Suprapubic skin (tissue), 3 donors: ENCODE data around the gene SASH1.

Experiments used
- CTCF ChIP-seq, 2 donors: fragments of 200-600 bp in 1 of 2; fragments of 450-650 bp in 1 of 2; sonication (generic) in 1 of 2; IDR thresholded peaks; one replicate each; pipeline ENCODE4 v1.5.1; 2016 to 2019; ENCODE audit warnings: antibody characterized with exemption in 2 of 2, mild to moderate bottlenecking in 1 of 2, moderate library complexity in 1 of 2
- POLR2A ChIP-seq, 2 donors: fragments of 450-650 bp; IDR thresholded peaks; one replicate each; pipeline ENCODE4 v1.6.1; 2017; ENCODE audit warnings: antibody characterized with exemption in 2 of 2, mild to moderate bottlenecking in 2 of 2, moderate library complexity in 2 of 2

- TF ChIP-seq CTCF (IDR thresholded peaks at IDR 0.05) (no peak), POLR2A (IDR thresholded peaks at IDR 0.05) (no peak)
These were observed 111.3 kb downstream of the SASH1 start for GRCh38 chr6:148453906-148454305.
